HepG2 (cell line): Measurements from ENCODE around the gene TAF4B.
"Not testable (repeated sequence)": the region's sequence is repeated elsewhere in the genome, so short reads cannot be mapped to it uniquely, and the experiment has no call there.

Experiments
- ASH2L ChIP-seq: fragments of 300-600, 200-600 bp; sonication (generic); IDR thresholded peaks from 2 replicates; pipeline ENCODE4 v1.7.0; 2017; ENCODE audit warnings: low read depth, mild to moderate bottlenecking, moderate library complexity, mixed read lengths, low read length; ENCODE audit not compliant: insufficient read length
- CREB1 ChIP-seq, 2 experiments: fragments of 450-650 bp in 1 of 2; IDR thresholded peaks; 2 replicates each; pipeline ENCODE4 v1.6.1; 2016 to 2017; ENCODE audit warnings: control low read depth in 1 of 2, mild to moderate bottlenecking in 1 of 2, missing compliant biosample characterization in 1 of 2, missing genetic modification characterization in 1 of 2
- CTCF ChIP-seq: sonication (generic); formaldehyde crosslinking; IDR thresholded peaks from 2 replicates; pipeline ENCODE4 v1.5.0; 2020; ENCODE audit warnings: mild to moderate bottlenecking, missing genetic modification reagents, moderate library complexity
- DZIP1 ChIP-seq: sonication (generic); formaldehyde crosslinking; IDR thresholded peaks from 2 replicates; pipeline ENCODE4 v1.5.0; 2020; ENCODE audit warnings: mild to moderate bottlenecking, missing genetic modification reagents
- EZH2 ChIP-seq: conservative IDR thresholded peaks from 2 replicates; pipeline ENCODE4 v1.6.1; 2012; ENCODE audit warnings: mild to moderate bottlenecking, low read depth, low read length, moderate library complexity
- FOXA1 ChIP-seq, 2 experiments: fragments of 450-650 bp in 1 of 2; sonication (generic) in 1 of 2; formaldehyde crosslinking in 1 of 2; IDR thresholded peaks; 2 replicates each; pipeline versions ENCODE4 v1.4.0 to v1.6.1; 2016 to 2020; ENCODE audit warnings: missing genetic modification reagents in 1 of 2
- KDM1A ChIP-seq: IDR thresholded peaks from 2 replicates; pipeline ENCODE4 v1.6.1; 2016; ENCODE audit warnings: missing compliant biosample characterization
- PBX3 ChIP-seq: sonication (generic); formaldehyde crosslinking; IDR thresholded peaks from 2 replicates; pipeline ENCODE4 v1.8.1; 2023; ENCODE audit warnings: missing genetic modification reagents, inconsistent platforms, borderline replicate concordance
- POLR2AphosphoS5 ChIP-seq: IDR thresholded peaks from 2 replicates; pipeline ENCODE4 v1.6.1; 2012; ENCODE audit warnings: low read depth, low read length
- ZNF609 ChIP-seq: sonication (generic); formaldehyde crosslinking; IDR thresholded peaks from 2 replicates; pipeline ENCODE4 v1.4.0; 2020; ENCODE audit warnings: mild to moderate bottlenecking, missing genetic modification reagents, borderline replicate concordance
- ZNF780A ChIP-seq: sonication (generic); formaldehyde crosslinking; IDR thresholded peaks from 2 replicates; pipeline ENCODE4 v1.8.0; 2022; ENCODE audit warnings: mild to moderate bottlenecking, missing genetic modification reagents, moderate library complexity
- TF ChIP-seq, protein P1 (sequence below), 2 experiments: IDR thresholded peaks; 2 replicates each; pipeline ENCODE4 v1.6.1; 2011 to 2012; ENCODE audit warnings: low read length in 2 of 2, borderline replicate concordance in 1 of 2, low read depth in 1 of 2, mild to moderate bottlenecking in 1 of 2, moderate library complexity in 1 of 2
- TF ChIP-seq, protein P2 (sequence below): sonication (generic); formaldehyde crosslinking; IDR thresholded peaks from 2 replicates; pipeline ENCODE4 v1.5.1; 2020; ENCODE audit warnings: missing genetic modification reagents, mild to moderate bottlenecking, borderline replicate concordance

DNA sequence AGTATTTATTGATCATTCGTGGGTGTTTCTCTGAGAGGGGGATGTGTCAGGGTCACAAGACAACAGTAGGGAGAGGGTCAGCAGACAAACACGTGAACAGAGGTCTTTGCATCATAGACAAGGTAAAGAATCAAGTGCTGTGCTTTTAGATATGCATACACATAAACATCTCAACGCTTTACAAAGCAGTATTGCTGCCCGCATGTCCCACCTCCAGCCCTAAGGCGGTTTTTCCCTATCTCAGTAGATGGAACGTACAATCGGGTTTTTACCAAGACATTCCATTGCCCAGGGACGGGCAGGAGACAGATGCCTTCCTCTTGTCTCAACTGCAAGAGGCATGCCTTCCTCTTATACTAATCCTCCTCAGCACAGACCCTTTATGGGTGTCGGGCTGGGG lies 24.2 kb upstream of the TAF4B start:
- not testable (repeated sequence) for TF ChIP-seq ASH2L; PBX3 (CRISPR knock-in tag); DZIP1 (CRISPR knock-in tag); CREB1 (IDR thresholded peaks at IDR 0.05); CREB1 (CRISPR knock-in tag; IDR thresholded peaks at IDR 0.05); KDM1A (CRISPR knock-in tag); CTCF (CRISPR knock-in tag); ZNF780A (CRISPR knock-in tag); FOXA1 (IDR thresholded peaks at IDR 0.05); FOXA1 (CRISPR knock-in tag; IDR thresholded peaks at IDR 0.05); POLR2AphosphoS5; ZNF609 (CRISPR knock-in tag); EZH2
- TF ChIP-seq, protein P1, sequence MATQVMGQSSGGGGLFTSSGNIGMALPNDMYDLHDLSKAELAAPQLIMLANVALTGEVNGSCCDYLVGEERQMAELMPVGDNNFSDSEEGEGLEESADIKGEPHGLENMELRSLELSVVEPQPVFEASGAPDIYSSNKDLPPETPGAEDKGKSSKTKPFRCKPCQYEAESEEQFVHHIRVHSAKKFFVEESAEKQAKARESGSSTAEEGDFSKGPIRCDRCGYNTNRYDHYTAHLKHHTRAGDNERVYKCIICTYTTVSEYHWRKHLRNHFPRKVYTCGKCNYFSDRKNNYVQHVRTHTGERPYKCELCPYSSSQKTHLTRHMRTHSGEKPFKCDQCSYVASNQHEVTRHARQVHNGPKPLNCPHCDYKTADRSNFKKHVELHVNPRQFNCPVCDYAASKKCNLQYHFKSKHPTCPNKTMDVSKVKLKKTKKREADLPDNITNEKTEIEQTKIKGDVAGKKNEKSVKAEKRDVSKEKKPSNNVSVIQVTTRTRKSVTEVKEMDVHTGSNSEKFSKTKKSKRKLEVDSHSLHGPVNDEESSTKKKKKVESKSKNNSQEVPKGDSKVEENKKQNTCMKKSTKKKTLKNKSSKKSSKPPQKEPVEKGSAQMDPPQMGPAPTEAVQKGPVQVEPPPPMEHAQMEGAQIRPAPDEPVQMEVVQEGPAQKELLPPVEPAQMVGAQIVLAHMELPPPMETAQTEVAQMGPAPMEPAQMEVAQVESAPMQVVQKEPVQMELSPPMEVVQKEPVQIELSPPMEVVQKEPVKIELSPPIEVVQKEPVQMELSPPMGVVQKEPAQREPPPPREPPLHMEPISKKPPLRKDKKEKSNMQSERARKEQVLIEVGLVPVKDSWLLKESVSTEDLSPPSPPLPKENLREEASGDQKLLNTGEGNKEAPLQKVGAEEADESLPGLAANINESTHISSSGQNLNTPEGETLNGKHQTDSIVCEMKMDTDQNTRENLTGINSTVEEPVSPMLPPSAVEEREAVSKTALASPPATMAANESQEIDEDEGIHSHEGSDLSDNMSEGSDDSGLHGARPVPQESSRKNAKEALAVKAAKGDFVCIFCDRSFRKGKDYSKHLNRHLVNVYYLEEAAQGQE (IDR thresholded peaks at IDR 0.05; ENCODE audit: borderline replicate concordance in 1 of 2, low read depth in 1 of 2, low read length in 2 of 2) = not testable (repeated sequence)
- TF ChIP-seq, protein P2, sequence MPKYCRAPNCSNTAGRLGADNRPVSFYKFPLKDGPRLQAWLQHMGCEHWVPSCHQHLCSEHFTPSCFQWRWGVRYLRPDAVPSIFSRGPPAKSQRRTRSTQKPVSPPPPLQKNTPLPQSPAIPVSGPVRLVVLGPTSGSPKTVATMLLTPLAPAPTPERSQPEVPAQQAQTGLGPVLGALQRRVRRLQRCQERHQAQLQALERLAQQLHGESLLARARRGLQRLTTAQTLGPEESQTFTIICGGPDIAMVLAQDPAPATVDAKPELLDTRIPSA (CRISPR knock-in tag) = not testable (repeated sequence)
